HepG2 (cell line): ENCODE results near the gene ZNF181. TPM values are rescaled to one million over a fixed set of nuclear protein-coding genes. Genes with fewer than 3 reads are reported as not detected.

Experiments used
- BCL6 ChIP-seq: IDR thresholded peaks from 2 replicates; pipeline ENCODE4 v1.6.1; 2016; ENCODE audit warnings: missing genetic modification reagents, missing compliant biosample characterization
- FOXO4 ChIP-seq: sonication (generic); formaldehyde crosslinking; conservative IDR thresholded peaks from 2 replicates; pipeline ENCODE4 v1.8.1; 2023; ENCODE audit warnings: missing genetic modification reagents
- GPBP1L1 ChIP-seq: sonication (generic); formaldehyde crosslinking; IDR thresholded peaks from 2 replicates; pipeline ENCODE4 v1.5.0; 2020; ENCODE audit warnings: mild to moderate bottlenecking, missing genetic modification reagents
- MXD1 ChIP-seq: sonication (generic); formaldehyde crosslinking; IDR thresholded peaks from 2 replicates; pipeline ENCODE4 v1.4.0; 2020; ENCODE audit warnings: mild to moderate bottlenecking, missing genetic modification reagents
- PTBP1 ChIP-seq: fragments of 200-400 bp; formaldehyde crosslinking; IDR thresholded peaks from 2 replicates; pipeline ENCODE4 v1.6.1; 2018; ENCODE audit warnings: low read length, low read depth; ENCODE audit not compliant: poor library complexity, severe bottlenecking
- ZBTB3 ChIP-seq: sonication (generic); formaldehyde crosslinking; IDR thresholded peaks from 2 replicates; pipeline ENCODE4 v1.4.0; 2020; ENCODE audit warnings: low read depth, mild to moderate bottlenecking, moderate library complexity, missing genetic modification reagents, borderline replicate concordance
- ZBTB39 ChIP-seq: sonication (generic); formaldehyde crosslinking; IDR thresholded peaks from 2 replicates; pipeline ENCODE4 v1.5.0; 2020; ENCODE audit warnings: missing genetic modification reagents
- ZEB1 ChIP-seq: IDR thresholded peaks from 2 replicates; pipeline ENCODE4 v1.6.1; 2012; ENCODE audit warnings: mild to moderate bottlenecking, low read depth, inconsistent platforms; ENCODE audit not compliant: insufficient replicate concordance
- ZHX2 ChIP-seq, 2 experiments: sonication (generic) in 1 of 2; formaldehyde crosslinking in 1 of 2; IDR thresholded peaks; 2 replicates each; pipeline versions ENCODE4 v1.6.1 to v1.9.0; 2014 to 2022; ENCODE audit warnings: antibody characterized with exemption in 1 of 2, borderline replicate concordance in 1 of 2, inconsistent platforms in 1 of 2, low read depth in 1 of 2, missing genetic modification reagents in 1 of 2
- ZNF124 ChIP-seq: sonication (generic); formaldehyde crosslinking; IDR thresholded peaks from 2 replicates; pipeline ENCODE4 v1.4.0; 2020; ENCODE audit warnings: missing genetic modification reagents
- ZNF441 ChIP-seq: sonication (generic); formaldehyde crosslinking; IDR thresholded peaks from 2 replicates; pipeline ENCODE4 v1.7.0; 2021; ENCODE audit warnings: missing genetic modification reagents, borderline replicate concordance
- ZNF446 ChIP-seq: sonication (generic); formaldehyde crosslinking; IDR thresholded peaks from 2 replicates; pipeline ENCODE4 v1.5.0; 2020; ENCODE audit warnings: mild to moderate bottlenecking, missing genetic modification reagents
- ZNF562 ChIP-seq: sonication (generic); formaldehyde crosslinking; IDR thresholded peaks from 2 replicates; pipeline ENCODE4 v1.8.0; 2022; ENCODE audit warnings: missing genetic modification reagents, borderline replicate concordance
- polyA plus RNA-seq, 8 experiments: library from polyadenylated mRNA; depleted of rRNA in 3 of 8; stranded (reverse) in 7 of 8; unstranded in 1 of 8; fragments of >200 nt; fragmentation: Illumina TruSeq in 4 of 8; extraction: Trizol in 4 of 8; gene quantifications; 2 replicates each; pipeline versions ENCODE4 v1.2.1 to v1.2.3, GENCODE V29; 2011 to 2016; ENCODE audit warnings: low read depth in 4 of 8, missing spikeins in 1 of 8, mixed read lengths in 1 of 8; ENCODE audit not compliant: insufficient read depth in 1 of 8
- total RNA-seq, 5 experiments: library from RNA; depleted of rRNA; stranded (reverse); fragments of >200 nt; fragmentation: Illumina TruSeq; extraction: Trizol; gene quantifications; 2 replicates each; pipeline ENCODE4 v1.2.3, GENCODE V29; 2016; ENCODE audit warnings: low read depth in 1 of 5

ZNF181 gene
- total and polyA plus RNA-seq, 2 of the 13 experiments (the other 11 are each of a cell fraction or from before 2014, with no cell fraction given), result 10.6 to 15.5 TPM

- TF ChIP-seq ZHX2 (IDR thresholded peaks at IDR 0.05; ENCODE audit: low read depth) (peak; percentile 89), ZHX2 (CRISPR knock-in tag; IDR thresholded peaks at IDR 0.05; ENCODE audit: borderline replicate concordance) (no peak), ZNF446 (CRISPR knock-in tag) (peak; percentile 33; the same call in 1 of the 2 replicates), MXD1 (CRISPR knock-in tag) (peak; percentile 70), GPBP1L1 (CRISPR knock-in tag) (no peak), BCL6 (peak; percentile 65), ZBTB39 (CRISPR knock-in tag) (peak; percentile 46; the same call in 1 of the 2 replicates), FOXO4 (CRISPR knock-in tag) (0 out of 2 replicates have a peak, but pooled peaks have one; percentile 81), ZNF124 (CRISPR knock-in tag) (no peak), ZBTB3 (CRISPR knock-in tag) (no peak), ZNF562 (CRISPR knock-in tag) (no peak), ZNF441 (CRISPR knock-in tag) (peak; percentile 64; the same call in 1 of the 2 replicates), ZEB1 (peak; percentile 40), PTBP1 (no peak)
These were observed at the start of gene ZNF181 (continued) for GRCh38 chr19:34733746-34734536.
